NCI-H1092 (cell line): ENCODE data around the gene ZNF730.
"Not testable (repeated sequence)": the region's sequence is repeated elsewhere in the genome, so short reads cannot be mapped to it uniquely, and the experiment has no call there.

Experiments used
- DNase-seq: peaks from one replicate; lab custom pipeline; 2025; lab: John Stamatoyannopoulos, UW

ZNF730 gene

GRCh38 chr19:23116802-23117571, at the start of gene ZNF730:
Gene ZNF730, plus strand, starts transcription at chr19:23117025. Its CDS starts 149 bp downstream, at chr19:23117174.
- peak; percentile 55 for DNase-seq

DNA sequence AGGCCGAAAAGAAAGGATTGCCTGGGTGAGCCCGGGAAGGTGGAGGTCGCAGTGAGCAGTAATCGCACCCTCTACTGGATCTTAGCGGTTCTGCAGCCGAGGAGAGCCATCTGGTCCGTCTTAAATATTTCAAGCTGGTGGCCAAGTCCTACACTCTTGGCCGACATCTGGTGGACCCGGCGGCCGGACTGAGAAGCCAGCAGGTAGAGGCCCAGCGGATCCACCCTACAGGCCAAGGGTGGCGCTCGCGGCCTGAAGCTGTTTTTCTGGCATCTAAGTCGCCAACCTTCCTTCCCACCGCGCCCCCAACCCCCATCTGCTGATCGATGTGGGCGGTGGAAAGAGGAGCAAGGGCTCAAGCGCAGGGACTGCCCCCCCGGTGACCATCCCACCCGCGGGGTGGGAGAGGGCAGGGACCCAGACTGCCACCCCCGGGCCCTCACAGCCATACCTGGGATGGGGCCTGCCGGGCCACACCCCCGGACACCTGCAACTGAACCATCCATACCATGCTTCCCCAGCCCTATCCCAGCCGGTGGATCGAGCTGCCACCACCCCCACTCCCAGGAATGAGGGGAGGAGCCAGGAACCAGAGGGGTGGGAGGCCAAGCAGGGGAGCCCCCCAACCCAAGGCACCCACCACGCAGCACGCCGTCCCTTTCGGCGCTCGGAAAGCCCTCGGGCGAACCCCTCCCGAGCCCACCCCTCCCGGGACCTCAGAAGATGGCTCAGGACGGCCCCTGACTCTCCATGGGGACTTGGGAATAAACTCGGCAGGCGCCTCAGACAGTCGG, 46.3 kb upstream of the ZNF730 start:
- peak; percentile 39 for DNase-seq

DNA sequence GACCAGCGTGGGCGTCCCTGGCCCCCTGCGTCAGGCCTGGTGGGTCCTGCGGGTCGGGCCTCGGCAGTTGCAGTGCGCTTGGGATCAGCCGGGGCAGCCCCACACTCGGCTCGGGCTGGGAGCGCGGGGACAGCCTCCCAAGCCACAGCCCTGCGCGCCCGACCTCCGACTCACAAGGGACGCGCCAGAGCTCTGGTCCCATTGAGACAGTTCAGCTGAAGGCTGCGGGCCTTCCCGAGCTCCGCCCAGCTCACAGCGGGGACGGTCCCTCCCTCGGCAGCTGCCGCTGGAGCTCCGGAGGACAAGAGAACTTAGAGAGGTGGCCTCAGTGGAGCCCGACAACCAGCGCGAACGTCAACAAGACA, 45.7 kb upstream of the ZNF730 start:
- peak; percentile 22 for DNase-seq

GRCh38 chr19:23075031-23075733, 41.6 kb upstream of the ZNF730 start:
- DNase-seq = peak; percentile 67

DNA sequence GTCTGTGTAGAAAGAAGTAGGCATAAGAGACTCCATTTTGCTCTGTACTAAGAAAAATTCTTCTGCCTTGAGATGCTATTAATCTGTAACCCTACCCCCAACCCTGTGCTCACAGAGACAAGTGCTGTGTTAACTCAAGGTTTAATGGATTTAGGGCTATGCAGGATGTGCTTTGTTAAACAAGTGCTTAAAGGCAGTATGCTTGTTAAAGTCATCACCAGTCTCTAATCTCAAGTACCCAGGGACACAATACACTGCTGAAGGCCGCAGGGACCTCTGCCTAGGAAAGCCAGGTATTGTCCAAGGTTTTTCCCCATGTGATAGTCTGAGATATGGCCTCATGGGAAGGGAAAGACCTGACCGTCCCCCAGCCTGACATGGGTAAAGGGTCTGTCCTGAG, 39.0 kb upstream of the ZNF730 start:
- DNase-seq = not testable (repeated sequence)

DNA sequence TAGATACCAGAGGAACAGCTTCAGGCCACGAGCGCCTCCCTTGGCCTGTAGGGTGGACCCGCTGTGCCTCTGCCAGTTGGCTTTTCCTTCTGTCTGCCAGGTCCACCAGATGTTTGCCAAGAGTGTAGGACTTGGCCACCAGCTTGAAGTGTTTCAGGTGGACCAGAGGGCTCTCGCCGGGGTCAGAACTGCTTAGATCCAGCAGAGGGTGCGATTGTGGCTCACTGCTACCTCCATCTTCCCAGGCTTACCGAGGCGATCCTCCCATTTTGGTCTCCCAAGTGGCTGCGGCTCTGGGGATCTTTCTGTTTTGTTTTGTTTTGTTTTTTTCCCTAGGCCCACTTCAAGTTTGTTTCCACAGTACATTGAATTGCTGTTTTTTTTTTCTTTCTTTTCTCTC, 23.0 kb upstream of the ZNF730 start:
- DNase-seq = no peak

DNA sequence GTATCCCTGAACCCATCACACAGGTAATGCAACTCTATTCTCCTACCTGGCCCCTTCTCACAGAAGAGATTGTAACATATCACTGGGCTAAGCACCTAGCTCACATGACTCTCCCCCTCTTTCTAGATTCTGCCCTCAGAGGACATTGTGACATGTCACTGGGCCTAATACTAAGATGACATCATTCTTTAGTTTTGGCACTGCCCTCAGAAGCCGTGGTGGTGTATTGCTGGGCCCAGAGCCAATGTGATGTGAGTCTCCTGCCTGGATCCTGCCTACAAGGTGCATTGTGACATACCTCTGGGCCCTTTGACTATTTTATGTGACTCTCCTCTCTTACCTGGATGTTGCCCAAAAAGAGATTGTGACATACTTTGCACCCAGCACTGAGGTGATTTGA, 21.4 kb upstream of the ZNF730 start:
- DNase-seq = no peak

GRCh38 chr19:23098286-23098685, 18.5 kb upstream of the ZNF730 start:
- DNase-seq = no peak

DNA sequence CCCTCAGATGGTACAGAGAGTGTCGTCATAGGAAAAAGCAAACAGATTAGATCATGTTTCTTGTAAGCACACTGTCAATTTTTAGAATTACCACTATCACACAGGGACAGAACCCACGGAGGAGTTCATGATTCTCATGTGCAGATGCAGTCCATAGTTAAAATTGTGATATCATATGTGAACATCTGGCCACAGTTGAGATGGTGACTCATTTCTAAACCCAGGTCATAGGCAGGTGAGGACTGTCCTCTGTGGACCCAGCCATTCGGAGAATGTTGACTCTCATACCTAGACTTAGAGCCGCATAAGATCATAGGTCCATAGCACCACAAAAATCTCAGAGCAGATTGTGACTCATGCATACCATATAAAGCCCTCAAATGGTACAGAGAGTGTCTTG, 17.8 kb upstream of the ZNF730 start:
- no peak for DNase-seq

GRCh38 chr19:23099966-23100365, 16.9 kb upstream of the ZNF730 start:
- no peak for DNase-seq

- no peak for DNase-seq
These were observed 15.6 kb upstream of the ZNF730 start for GRCh38 chr19:23101241-23101640.

- no peak for DNase-seq
These were observed 1.6 kb downstream of the ZNF730 start for GRCh38 chr19:23118400-23118799.

- not testable (repeated sequence) for DNase-seq
These were observed 17.4 kb downstream of the ZNF730 start for GRCh38 chr19:23134211-23134610.

- DNase-seq = no peak
These were observed 29.0 kb downstream of the ZNF730 start for GRCh38 chr19:23145617-23146415.

DNA sequence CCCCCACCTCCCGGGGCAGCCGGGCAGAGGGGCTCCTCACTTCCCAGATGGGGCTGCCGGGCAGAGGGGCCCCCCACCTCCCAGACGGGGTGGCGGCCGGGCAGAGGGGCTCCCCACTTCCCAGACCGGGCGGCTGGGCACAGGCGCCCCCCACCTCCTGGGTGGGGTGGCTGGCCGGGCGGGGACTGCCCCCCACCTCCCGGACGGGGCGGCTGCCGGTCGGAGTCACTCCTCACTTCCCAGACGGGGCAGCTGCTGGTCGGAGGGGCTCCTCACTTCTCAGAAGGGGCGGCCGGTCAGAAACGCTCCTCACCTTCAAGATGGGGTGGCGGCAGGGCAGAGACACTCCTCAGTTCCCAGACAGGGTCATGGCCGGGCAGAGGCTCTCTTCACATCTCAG, 43.9 kb downstream of the ZNF730 start:
- DNase-seq = no peak

GRCh38 chr19:23168286-23168685, 51.5 kb downstream of the ZNF730 start:
- DNase-seq = not testable (repeated sequence)

DNA sequence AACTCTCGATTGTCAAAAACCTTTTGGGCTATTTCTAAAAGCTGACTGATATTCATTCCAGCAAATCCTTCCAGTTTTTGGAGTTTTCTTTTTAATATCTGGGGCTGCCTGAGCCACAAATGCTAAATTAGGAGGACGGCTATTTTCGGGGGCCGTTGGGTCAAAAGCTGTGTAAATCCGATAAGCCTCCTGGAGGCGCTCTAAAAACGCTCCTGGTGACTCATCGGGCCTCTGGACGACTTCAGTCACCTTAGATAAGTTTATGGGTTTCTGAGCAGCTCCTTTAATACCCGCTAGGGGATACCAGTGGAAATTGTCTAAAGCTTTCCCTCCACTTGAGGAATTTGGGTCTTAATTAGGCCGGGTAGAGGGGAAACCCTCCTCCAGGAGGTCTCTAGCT, 66.4 kb downstream of the ZNF730 start:
- DNase-seq = no peak

GRCh38 chr19:23190341-23190740, 73.5 kb downstream of the ZNF730 start:
- DNase-seq = no peak
